Muscle layer of duodenum (tissue), 2 donors: Measurements from ENCODE around the gene RASEF.
"Not testable (repeated sequence)": the region's sequence is repeated elsewhere in the genome, so short reads cannot be mapped to it uniquely, and the experiment has no call there.

ENCODE experiments used
- H3K27ac ChIP-seq: one replicate; pipeline ENCODE4 v1.7.0; 2013; ENCODE audit warnings: mild to moderate bottlenecking, low read length
- H3K27me3 ChIP-seq: one replicate; pipeline ENCODE4 v1.7.0; 2013; ENCODE audit warnings: low read depth, mild to moderate bottlenecking, control low read depth, low read length
- H3K36me3 ChIP-seq, 2 donors: one replicate each; pipeline ENCODE4 v1.7.0; 2013; ENCODE audit warnings: low read length in 2 of 2, control low read depth in 1 of 2, mild to moderate bottlenecking in 1 of 2; ENCODE audit not compliant: insufficient read depth in 2 of 2, control insufficient read depth in 1 of 2
- H3K4me1 ChIP-seq, 2 donors: one replicate each; pipeline ENCODE4 v1.7.0; 2013; ENCODE audit warnings: low read length in 2 of 2, mild to moderate bottlenecking in 2 of 2, control low read depth in 1 of 2, moderate library complexity in 1 of 2; ENCODE audit not compliant: insufficient read depth in 2 of 2, control insufficient read depth in 1 of 2
- H3K4me3 ChIP-seq, 2 donors: one replicate each; pipeline ENCODE4 v1.7.0; 2013; ENCODE audit warnings: low read length in 2 of 2, low read depth in 1 of 2, mild to moderate bottlenecking in 1 of 2
- H3K9me3 ChIP-seq, 2 donors: one replicate each; pipeline ENCODE4 v1.7.0; 2013; ENCODE audit warnings: low read length in 2 of 2, control low read depth in 1 of 2, mild to moderate bottlenecking in 1 of 2; ENCODE audit not compliant: control insufficient read depth in 1 of 2
- donor health status: healthy.

The RASEF gene

DNA sequence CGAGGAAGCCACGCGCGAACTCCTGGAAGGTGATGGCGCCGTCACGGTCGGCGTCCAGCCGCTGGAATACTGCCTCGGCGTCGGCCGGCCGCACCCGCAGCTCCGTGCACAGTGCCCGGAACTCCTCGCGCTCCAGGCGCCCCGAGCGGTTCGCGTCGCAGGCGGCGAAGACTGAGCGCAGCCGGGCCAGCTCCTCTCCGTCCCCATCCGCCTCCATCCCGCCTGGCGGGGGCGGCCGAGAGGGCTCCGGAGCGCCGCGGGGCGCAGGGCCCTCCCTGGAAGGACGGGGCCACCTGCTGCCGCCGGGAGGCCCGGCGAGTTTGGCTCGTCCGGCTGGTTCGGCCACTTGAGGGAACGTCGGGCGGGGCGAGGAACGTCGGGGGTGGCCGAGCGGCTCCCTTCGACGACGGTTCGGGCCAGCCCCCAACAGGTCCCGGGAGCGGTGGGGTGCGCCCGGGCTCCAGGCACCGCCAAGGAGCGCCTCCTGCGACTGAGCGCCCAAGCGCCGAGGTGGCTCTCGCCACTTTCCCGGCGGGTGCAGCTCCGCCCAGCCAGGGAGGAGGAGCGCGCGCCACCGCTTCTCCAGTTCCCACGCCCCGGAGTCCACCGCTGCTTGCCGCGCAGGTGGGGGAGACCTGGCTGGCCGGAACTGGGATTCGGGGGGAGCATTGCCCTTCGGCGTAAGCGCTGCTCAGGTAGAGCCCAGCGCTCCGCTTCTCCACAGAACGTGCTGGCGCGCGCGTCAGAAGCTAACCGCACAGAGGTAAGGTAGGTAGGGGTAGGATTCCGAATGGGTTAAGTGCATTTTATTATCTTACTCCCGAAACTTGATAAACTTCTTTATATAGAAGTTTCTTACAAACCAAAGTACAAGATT lies at the start of gene RASEF:
RASEF (minus strand) TSS at position 492 of the 877 bp plus-strand sequence; CDS start at position 217, 275 bp downstream.
- Histone ChIP-seq H3K4me1 (peaks cover 0 to 18% of the 10 kb centered on the region in 2 donors), H3K36me3 (no peaks in the 10 kb centered on the region), H3K27me3 (no peaks in the 10 kb centered on the region), H3K4me3 (peak within 1 kb of the TSS; percentile 38 to 63), H3K27ac (no peak within 1 kb of the TSS), H3K9me3 (no peaks in the 10 kb centered on the region)

DNA sequence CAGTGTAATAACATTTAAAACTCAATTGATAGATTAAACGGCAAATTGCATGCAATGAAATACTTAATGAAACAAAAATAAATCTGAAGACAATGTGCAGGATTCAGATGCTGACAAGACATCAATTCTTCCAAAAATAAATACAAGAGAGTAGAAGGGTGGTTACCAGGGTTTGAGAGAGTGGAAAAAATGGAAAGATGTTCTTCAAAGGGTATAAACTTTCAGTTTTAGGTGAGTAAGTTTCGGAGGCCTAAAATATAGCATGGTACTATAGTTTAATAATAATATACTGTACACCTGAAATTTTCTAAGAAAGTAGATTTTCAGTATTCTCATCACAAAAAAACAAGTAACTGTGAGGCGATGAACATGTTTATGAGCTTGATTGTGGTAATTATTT lies 48.2 kb upstream of the RASEF start:
- H3K27ac ChIP-seq, result no peak overlapping the region

DNA sequence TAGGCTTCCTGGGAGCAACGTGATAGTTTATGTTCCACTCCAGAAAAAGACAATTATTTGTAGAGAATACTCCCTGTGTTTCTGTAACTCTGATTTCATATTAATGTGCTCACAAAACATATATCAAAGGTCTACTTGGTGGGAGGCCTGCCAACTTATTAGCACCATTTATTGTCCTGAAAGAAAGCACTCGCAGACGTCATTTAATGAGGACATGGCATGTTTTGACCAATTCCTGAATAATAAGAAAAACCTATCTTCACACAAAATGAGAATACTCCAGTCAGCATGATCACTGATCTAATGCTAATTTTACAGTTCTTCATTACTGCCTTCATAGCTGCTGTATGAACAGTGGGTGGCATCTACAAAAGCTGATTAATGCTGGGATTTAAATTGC lies 46.4 kb upstream of the RASEF start:
- Histone ChIP-seq H3K27me3 (no peaks in the 10 kb centered on the region), H3K27ac (no peak overlapping the region), H3K9me3 (peaks cover 0 to 7% of the 10 kb centered on the region in 2 donors), H3K36me3 (no peaks in the 10 kb centered on the region), H3K4me1 (no peaks in the 10 kb centered on the region), H3K4me3 (no peak overlapping the region)

More for the DNA sequence above, 48.2 kb upstream of the RASEF start:
- peaks cover 0 to 13% of the 10 kb centered on the region in 2 donors for H3K9me3 ChIP-seq
- no peaks in the 10 kb centered on the region for H3K27me3 ChIP-seq
- H3K4me1 ChIP-seq, result no peaks in the 10 kb centered on the region
- no peaks in the 10 kb centered on the region for H3K36me3 ChIP-seq
- no peak overlapping the region for H3K4me3 ChIP-seq

DNA sequence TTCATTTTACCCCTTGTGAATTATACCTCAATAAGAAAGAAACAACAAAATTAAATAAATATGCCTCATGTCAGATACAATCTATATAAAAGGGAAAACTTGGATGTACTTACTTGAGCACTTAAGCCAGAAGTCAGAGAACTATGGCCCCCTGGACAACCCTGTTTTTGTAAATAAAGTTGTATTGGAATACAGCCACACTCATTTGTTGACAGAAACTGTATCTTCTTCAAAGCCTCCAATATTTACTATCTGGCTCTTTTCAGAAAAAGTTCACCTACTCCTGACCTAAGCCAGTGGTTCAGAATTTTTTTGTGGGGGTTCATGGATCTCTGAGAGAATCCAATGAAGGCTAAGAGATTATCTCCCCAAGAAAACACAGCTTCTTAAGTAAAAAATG lies 45.3 kb upstream of the RASEF start:
- Histone ChIP-seq H3K4me1 (no peaks in the 10 kb centered on the region), H3K4me3 (no peak overlapping the region), H3K27me3 (no peaks in the 10 kb centered on the region)

DNA sequence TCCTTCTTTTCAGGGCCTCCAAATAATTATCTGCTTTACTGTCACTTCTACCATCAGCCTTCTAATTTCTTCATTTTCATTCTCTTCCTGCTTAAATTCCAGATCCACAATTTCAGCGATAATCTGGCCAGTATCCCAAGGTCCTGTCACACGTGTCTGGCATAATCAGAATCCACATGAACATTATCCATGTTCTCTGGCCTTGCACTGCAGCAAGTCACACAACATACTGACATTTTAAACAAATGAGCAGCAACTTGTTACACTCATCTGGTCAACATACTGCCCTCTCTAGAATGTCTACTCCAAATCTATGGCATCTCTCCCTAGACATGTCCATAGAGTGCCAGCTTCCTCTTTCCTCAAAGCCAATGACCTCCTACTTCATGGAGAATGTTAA lies 43.8 kb upstream of the RASEF start:
- Histone ChIP-seq H3K36me3 (no peaks in the 10 kb centered on the region), H3K27me3 (no peaks in the 10 kb centered on the region), H3K27ac (no peak overlapping the region), H3K4me3 (no peak overlapping the region), H3K9me3 (no peaks in the 10 kb centered on the region), H3K4me1 (no peaks in the 10 kb centered on the region)

More for the DNA sequence above, 45.3 kb upstream of the RASEF start:
- Histone ChIP-seq H3K36me3 (no peaks in the 10 kb centered on the region), H3K27ac (no peak overlapping the region), H3K9me3 (peaks cover 0 to under 1% of the 10 kb centered on the region in 2 donors)

DNA sequence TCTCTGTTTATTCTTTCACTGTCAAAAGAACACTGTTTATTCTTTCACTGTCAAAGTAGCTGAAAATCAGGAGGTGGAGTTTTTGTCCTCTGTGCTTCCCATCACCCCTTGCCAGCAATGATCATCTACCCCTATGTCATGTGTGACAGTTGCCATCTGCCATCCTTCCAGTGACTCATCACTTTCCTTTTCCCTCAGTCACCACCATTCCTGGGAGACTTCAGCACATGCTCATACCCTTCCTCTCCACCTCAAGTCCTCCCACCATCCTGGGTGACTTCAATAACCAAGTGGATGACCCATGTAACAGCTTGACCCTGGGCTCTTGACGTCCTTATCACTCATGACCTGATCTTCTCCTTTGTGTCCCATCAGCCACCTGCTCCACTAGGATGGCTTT lies 43.3 kb upstream of the RASEF start:
- H3K4me3 ChIP-seq, result no peak overlapping the region
- H3K36me3 ChIP-seq, result no peaks in the 10 kb centered on the region
- no peaks in the 10 kb centered on the region for H3K27me3 ChIP-seq
- H3K27ac ChIP-seq, result no peak overlapping the region
- no peaks in the 10 kb centered on the region for H3K9me3 ChIP-seq
- H3K4me1 ChIP-seq, result no peaks in the 10 kb centered on the region

DNA sequence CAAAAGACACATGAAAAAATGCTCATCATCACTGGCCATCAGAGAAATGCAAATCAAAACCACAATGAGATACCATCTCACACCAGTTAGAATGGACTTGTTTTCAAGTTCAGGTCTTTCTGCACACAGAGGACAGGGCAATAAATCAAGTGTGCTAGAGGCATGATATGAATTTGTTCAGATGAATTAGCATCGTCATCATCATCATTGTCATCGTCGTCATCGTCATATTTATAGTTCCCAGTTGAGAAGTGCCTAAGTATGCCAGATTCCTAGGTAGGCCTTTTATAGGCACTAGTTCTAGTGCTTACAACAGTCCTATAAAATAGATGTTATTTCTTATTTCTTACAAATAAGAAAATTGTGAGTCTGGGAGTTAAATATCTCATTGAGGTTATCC lies 34.7 kb upstream of the RASEF start:
- Histone ChIP-seq H3K4me3 (no peak overlapping the region), H3K9me3 (no peaks in the 10 kb centered on the region), H3K27ac (no peak overlapping the region), H3K36me3 (no peaks in the 10 kb centered on the region), H3K27me3 (no peaks in the 10 kb centered on the region), H3K4me1 (no peaks in the 10 kb centered on the region)

DNA sequence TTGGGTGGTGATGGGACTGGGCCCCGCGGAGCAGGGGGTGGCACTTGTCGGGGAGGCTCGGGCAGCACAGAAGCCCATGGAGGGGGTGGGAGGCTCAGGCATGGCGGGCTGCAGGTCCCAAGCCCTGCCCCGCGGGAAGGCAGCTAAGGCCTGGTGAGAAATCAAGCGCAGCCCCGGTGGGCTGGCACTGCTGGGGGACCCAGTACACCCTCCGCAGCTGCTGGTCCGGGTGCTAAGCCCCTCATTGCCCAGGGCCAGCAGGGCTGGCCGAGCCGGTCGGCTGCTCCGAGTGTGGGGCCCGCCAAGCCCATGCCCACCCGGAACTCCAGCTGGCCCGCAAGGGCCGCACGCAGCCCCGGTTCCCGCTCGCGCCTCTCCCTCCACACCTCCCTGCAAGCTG lies 30.4 kb upstream of the RASEF start:
- H3K27me3 ChIP-seq, H3K4me3 ChIP-seq, H3K9me3 ChIP-seq, H3K4me1 ChIP-seq, H3K36me3 ChIP-seq, H3K27ac ChIP-seq: not testable (repeated sequence)

DNA sequence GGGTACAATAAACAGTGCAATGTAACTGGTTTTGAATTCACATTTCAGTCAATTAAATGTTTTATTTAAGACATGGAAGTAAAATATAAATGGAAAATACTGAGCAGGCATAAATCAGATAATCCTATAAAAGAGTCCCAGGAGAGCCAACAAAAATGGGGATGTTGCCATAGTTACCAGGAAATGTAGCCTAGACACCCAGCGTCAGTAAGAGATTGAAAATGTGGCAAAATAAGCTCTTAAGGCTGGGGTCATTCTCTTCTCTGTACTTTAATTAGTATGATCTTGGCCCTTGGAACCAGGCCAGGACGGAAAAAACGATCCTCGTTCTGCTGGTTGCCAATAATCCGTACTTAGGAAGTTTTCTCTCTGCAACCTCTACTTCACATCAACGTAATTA lies 18.9 kb upstream of the RASEF start:
- Histone ChIP-seq H3K27ac (no peak overlapping the region), H3K4me1 (no peaks in the 10 kb centered on the region), H3K4me3 (no peak overlapping the region), H3K27me3 (no peaks in the 10 kb centered on the region), H3K9me3 (no peaks in the 10 kb centered on the region), H3K36me3 (no peaks in the 10 kb centered on the region)

DNA sequence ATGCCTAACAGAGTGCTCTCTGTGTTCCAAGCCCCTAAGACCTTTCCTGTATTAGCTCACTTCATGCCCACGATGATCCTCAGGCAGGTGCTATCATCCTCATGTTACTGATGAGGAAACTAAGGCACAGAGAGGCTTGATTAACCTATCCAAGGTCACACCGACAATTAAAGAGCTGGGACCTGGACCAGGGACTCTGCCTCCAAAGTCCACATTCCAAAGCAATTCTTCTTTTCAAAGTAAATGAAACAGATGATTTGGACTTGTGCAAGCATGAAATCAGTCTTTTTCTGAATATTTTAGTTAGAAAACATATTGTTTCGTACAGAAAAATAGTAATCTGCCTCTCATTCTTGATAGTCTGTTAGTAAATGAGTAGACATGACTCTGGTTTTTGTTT lies 18.1 kb upstream of the RASEF start:
- no peaks in the 10 kb centered on the region for H3K4me1 ChIP-seq
- no peaks in the 10 kb centered on the region for H3K27me3 ChIP-seq
- no peak overlapping the region for H3K4me3 ChIP-seq
- no peaks in the 10 kb centered on the region for H3K9me3 ChIP-seq
- no peak overlapping the region for H3K27ac ChIP-seq
- no peaks in the 10 kb centered on the region for H3K36me3 ChIP-seq

DNA sequence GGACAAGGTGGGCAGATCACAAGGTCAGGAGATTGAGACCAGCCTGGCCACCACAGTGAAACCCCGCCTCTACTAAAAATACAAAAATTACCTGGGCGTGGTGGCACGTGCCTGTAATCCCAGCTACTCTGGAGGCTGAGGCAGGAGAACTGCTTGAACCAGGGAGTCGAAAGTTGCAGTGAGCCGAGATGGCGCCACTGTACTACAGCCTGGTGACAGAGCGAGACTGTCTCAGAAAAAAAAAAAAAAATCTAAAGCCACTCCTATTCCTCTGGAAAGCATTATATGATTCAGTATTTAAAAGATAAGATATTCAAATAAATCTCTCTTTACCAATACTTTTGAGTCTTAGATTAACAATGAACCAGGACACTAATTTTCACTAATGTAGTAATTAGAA lies 13.0 kb upstream of the RASEF start:
- not testable (repeated sequence) for H3K4me3 ChIP-seq, H3K27ac ChIP-seq, H3K36me3 ChIP-seq, H3K27me3 ChIP-seq, H3K4me1 ChIP-seq, H3K9me3 ChIP-seq

DNA sequence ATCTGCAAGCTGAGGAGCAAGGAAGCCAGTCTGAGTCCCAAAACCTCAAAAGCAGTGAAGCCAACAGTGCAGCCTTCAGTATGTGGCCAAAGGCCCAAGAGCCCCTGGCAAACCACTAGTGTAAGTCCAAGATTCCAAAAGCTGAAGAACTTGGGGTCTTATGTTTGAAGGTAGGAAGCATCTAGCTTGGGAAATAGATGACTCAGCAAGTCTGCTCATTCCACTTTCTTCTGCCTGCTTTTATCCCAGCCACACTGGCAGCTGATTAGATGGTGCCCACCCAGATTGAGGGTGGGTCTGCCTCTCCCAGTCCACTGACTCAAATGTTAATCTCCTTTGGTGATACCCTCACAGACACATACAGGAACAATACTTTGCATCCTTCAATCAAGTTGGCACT lies 9.6 kb upstream of the RASEF start:
- H3K9me3 ChIP-seq, H3K4me1 ChIP-seq, H3K27me3 ChIP-seq, H3K36me3 ChIP-seq, H3K27ac ChIP-seq, H3K4me3 ChIP-seq: not testable (repeated sequence)
